GM08714 (cell line): ENCODE results near the gene MSI2.

Experiments used
- H3K4me3 ChIP-seq: fragments of 200-500 bp; sonication (Bioruptor generic); 2 replicates; pipeline ENCODE4 v1.5.1; 2014; ENCODE audit warnings: mild to moderate bottlenecking, low read length, inconsistent platforms
- ZNF274 ChIP-seq: IDR thresholded peaks from 2 replicates; pipeline ENCODE4 v1.6.1; 2012; ENCODE audit warnings: mild to moderate bottlenecking, low read depth, low read length

The MSI2 gene

DNA sequence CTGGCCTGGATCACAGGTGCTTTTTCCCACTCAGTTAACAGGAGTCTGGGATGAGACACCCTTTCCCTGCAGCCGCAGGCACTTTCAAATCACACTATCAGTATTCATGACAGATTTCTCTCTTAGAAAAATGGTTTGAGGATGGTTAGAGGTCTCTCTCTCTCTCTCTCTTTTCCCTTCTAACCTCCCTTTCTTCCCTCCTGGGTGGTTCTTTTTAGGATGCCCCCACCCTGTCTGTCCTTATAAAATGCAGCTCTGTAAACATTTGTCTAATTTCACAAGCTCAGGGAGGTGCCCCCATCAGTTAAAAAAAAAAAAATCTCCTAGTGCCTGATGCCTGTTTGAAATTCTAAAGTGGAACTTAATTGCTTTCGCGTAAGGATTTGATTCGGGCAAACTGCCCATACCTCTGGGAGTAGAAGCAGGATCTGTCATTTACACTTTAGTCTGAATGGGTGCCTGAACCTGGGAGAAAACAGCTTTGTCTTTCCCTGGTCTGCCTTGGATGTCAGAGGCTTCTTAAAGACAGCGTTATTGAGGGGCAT is 329.9 kb downstream of the MSI2 start:
- no peak for TF ChIP-seq ZNF274
- no peak overlapping the region for H3K4me3 ChIP-seq

DNA sequence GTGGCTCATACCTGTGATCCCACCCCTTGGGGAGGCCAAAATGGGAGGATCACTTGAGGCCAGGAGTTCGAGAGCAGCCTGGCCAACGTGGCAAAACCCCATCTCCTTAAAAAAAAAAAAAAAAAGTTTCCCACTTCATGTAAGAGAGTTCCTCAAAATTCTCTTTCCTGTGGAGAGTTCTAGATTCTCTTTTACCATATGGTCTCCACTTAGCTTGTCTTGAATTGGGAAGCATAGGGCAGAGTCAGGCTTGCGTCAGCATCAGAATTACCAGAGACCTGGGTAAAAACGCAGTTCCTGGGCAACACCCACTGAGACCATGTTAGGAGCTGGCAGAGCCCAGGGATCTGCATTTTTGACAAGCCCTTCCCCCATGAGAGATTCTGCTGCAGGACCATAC is 330.4 kb downstream of the MSI2 start:
- H3K4me3 ChIP-seq, result no peak overlapping the region
- TF ChIP-seq ZNF274, result no peak

DNA sequence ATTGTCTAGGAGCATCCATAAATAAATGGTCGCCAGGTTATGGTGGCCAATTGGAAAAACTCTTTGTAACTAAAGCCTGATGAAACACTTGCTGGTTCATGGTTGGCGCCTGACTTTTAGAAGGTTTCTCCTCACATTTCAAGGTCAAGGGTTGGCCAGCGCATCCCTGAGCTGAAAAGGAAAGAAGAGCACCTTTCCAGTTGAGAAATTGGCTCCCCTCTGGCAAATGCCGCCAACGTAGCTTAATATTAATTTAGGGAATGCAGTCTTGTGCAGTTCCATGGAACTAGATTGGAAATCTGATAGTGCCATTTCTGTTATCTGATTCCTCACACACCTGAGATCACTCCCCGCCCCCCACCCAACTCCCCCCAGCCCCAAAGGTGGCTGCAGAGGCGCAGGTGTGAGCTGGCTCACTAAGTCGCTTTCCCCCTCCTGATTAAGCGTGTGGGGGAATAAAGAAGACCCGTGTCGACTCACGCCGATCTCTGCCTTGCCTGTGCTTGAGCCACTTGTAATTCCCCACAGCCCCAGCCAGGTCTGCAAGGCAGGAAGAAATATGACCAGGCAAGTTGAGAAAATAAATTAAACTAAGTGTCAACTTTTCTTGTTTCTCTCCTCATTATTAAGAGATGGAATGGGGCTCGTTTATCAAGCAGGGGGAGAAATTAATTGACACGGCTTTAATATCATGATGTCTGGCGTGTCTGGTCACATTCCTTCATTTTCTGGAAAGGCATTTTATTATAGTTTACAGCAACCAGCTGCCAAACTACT is 331.1 kb downstream of the MSI2 start:
- H3K4me3 ChIP-seq, result no peak overlapping the region
- TF ChIP-seq ZNF274, result no peak

DNA sequence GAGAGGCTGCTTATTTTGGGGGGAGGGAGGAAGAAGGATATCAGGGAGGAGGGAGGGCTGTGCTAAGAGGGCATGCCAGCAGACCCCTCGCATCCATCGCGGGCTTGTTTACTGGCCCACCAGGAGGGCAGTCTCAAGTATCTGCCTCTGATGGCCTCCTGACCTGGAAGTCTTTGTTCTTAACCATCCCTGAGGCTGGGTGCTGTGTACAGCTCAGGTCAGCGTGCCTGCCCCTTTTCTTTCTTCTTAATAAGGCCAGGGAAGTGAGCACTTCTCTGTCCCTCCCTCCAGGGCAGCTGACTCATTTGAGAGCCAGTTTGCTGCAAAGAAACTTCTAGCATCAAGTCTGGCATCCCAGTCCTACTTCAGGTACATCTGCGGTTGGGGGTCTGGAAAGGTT is 331.8 kb downstream of the MSI2 start:
- no peak for TF ChIP-seq ZNF274
- no peak overlapping the region for H3K4me3 ChIP-seq

DNA sequence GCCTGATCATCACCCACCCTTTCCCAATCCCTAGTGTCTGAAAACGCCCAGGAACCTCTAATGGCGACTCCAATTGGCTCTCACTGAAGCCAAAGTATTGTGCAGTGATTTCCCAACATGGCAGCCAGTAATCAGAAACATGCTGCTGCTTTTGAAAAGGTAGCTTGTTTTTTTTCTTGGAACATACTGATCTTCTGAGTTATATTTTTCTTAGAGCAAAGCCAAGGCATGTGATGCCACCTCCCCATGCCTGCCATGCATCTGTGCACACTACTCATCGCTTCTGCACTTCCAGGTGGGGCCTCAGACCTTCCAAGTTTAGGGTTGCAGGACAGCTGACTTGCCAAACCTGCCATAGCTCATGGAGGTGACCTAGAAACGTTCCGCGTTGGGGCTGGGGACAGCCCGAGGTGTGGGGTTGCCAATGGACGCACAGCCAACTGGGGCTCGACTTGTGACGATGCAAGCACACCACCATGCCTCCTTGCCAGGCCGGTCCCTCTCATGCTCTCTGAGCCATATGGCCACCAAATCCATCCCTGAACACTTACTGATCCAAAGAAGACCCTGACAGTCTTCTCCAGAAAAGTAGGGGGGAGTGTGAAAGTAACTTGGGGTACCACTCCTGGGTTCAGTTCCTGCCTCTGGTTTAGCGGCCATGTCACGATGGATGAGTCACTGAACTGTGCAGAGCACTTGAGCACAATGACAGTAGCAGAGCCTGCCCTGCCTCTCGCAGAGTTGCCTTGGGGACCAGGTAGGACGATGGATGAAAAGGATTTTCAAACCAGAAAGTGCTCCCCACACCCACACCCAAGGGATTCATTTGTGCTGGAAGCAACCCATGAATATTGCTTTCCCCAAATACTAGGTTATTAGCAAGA is 333.1 kb downstream of the MSI2 start:
- no peak for TF ChIP-seq ZNF274
- no peak overlapping the region for H3K4me3 ChIP-seq

DNA sequence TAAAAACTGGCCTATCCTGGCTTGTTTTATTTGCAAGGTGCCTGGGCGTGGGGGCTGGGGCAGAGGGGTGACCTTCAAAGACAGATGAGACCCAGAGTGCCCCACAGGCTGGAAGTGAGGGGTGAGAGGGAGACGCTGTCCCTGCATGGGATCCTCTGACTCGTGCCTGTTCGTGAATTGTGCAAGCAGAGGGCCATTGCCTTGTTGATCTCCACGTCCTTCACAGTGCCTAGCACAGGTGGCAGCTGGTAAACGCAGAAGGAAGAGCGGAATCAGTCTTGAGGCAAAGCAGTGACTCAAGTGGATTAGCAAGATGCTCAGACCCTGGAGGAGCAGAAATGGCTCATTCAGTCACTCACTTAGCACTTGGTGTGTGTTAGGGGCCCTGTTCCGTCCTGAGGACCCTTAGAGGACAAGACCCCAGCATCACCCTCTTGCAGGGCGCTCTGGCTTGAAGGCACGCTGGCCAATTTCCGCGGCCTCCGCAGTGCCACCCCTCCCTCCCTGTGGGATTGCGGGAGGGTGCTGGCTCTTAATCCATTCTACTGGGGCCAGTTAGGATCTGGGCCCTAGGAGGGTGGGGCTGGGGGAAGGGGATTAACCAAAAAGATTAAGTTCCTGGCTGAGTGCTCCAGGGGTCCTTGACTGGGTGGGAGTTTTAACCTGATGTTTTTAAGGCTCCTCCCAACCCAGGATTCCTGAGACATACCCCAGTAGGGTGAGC is 337.6 kb downstream of the MSI2 start:
- TF ChIP-seq ZNF274, result no peak
- no peak overlapping the region for H3K4me3 ChIP-seq

DNA sequence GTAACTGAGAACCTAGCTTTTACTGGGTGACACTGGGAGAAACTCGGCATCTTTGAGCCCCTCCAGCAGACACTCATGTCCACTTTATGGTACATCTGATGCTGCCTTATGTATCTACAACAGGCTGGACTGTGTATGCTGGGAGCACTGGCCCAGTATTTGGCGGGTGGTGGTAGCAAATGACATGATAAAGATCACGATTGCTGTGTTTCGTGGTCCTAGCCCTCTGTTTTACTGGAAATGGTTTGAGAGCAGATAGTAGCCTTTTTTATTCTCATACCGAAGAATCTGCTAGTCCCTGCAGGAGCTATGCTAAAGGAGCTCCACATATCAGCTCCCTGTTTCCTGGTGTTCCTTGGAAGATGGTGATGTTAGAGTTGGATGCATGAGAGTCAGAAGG is 338.4 kb downstream of the MSI2 start:
- H3K4me3 ChIP-seq, result no peak overlapping the region
- TF ChIP-seq ZNF274, result no peak

DNA sequence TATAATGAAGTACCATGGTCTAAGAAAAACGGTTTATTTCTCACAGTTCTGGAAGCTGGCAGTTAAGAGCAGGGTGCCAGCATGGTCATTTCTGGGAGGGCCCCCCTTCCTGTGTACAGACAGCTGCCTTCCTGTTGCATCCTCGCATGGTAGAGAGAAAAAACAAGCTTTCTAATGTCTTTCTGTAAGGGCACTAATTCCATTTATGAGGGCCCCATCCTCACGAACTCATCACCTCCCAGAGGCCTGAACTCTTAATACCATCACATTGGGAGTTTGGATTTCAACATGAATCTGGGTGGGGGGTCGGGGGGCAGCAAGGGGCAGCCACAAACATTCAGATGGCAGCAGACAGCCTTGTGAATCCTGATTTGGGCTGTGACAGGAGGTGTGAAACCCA is 339.1 kb downstream of the MSI2 start:
- no peak for TF ChIP-seq ZNF274
- no peak overlapping the region for H3K4me3 ChIP-seq

DNA sequence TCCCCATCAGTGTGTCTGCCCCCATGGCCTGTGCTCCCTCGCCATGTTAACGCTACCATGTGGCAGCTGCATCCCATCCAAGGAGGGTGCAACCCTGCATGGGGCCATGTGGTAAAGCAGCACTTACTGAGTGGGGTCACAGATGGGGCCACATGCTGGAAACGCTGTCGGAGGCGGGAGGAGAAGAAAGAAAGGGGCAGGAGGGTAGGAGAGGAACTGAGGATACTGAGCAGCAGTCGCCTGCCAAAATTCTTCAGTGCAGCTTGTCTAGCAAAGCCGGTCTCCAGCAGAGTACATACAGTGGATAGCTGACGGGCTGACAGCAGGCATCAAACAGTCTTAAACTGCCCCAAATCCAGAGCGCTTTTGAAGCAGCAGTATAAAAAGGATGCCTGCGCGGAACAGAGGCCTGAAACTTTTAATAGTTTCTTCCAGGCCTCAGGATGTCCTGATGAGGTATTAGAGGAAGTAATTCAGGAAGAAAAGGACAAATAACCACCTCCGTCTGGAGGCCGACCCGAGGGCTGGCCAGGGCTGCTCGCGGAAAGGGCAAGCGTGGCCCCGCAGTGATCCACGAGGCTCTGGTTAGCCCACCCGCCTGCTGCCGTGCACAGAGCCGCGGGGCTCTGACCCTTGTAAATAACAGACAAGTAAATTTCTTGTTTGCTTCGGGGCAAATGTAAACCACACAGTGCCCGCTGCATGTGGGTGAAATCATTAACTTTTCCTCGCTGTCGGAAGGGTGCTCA is 339.8 kb downstream of the MSI2 start:
- TF ChIP-seq ZNF274, result no peak
- no peak overlapping the region for H3K4me3 ChIP-seq

DNA sequence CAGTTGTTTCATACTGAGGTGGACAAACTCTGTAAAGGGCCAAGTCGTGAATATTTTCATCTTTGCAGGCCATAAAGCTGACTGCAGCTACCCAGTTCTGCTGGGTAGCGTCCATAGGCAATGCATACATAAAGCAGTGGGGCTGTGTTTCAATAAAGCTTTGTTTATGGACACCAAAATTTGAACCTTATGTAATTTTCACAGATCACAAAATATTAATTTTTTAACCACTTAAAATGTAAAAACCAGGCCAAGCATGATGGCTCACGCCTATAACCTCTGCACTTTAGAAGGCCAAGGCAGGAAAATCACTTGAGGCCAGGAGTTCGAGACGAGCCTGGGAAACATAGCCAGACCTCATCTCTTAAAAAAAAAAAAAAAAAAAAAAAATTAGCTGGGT is 340.8 kb downstream of the MSI2 start:
- TF ChIP-seq ZNF274, result no peak

DNA sequence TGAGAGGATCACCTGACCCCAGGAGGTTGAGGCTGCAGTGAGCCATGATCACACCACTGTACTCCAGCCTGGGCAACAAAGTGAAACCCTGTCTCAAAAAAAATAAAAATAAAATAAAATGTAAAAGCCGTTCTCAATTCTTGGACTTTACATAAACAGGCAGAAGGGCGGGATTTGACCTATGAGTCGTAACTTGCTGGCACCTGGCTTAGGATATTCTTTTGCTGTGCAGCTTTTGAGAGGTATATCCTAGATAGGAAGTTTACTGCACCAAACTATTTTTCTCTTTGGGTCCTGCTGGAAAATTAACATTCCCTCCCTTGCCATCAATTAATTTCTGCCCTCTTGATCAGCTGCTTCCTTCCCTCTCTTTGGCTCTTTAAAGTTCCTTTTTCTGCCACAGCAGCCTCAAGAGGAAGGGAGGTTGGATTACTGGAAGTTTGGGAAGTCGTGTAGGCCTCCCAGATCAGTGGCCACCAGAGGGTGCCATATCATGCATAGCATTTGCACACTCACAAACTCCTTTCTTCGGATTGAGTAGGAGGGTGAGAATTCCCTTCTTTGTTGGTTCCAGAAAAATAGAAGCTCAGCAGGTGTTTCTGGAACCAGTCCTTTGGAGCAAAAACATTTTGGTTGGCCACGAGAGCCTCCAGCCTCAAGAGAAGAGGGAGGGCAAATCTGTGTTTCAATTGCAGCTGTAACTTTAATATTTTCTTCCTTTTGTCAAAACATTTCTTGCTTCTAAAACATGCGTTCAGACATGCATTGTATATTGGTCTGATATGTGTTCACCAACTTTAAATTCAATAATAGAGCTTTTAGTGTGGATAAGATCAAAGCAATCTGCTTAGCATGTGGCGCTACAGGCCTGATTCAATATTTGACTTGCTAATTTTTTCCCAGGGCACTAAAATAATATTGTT is 341.5 kb downstream of the MSI2 start:
- no peak for TF ChIP-seq ZNF274
- H3K4me3 ChIP-seq, result no peak overlapping the region

More for the DNA sequence above, 340.8 kb downstream of the MSI2 start:
- H3K4me3 ChIP-seq, result no peak overlapping the region

DNA sequence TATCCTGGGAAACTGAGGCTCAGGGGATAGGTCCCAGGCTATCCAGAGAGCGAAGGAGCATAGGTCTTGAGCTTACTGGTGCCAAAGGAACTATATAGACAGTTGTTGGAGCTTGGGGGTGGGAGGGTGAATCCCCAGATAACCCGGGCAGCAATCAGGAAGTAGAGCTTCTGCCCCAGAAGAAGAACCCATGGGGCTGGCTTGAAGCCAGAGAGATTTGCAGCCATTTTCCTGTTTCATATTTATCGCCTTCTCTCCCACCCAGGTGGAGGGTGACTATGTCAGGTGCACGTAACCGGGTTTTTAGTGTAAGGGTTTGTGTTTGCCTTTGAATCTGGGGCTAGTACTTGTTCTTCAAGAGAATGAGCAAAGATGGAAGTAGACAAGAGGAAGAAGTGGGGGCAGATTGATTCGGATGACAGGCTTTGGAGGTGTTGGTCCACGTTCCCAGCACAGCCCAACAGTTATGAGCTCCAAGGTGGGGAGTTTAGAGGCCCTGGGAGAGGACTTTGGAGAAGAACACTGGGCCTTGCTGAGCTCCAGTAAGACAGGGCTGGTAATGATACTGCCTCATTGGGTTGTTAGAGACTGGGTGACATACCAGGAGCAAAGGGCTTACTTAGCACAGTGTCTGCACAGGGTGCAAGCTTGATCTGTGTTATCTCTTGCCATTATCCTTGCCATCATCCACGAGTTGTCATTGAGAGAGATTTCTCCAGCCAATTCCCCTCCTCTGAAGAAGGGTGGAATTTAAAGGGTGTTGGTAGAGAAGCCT is 343.1 kb downstream of the MSI2 start:
- no peak for TF ChIP-seq ZNF274
- H3K4me3 ChIP-seq, result no peak overlapping the region

DNA sequence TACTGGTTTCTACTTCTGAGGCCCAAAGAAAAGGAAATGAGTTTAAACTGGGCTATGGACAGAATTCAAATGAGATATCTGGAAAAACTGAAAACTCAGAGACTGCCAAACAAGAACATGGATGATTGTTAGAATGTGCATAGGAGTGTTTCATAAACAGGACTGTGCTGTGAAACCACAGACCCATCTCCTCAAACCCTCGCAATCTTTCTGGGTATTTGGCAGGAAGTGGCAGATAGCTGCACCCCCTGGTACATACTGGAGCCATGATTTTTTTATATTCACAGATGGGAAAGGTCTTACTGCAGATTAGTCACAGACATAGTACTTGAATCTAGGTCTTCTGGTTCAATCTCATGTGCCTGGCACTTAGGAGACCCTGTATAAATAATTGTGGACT is 343.8 kb downstream of the MSI2 start:
- TF ChIP-seq ZNF274, result no peak
- no peak overlapping the region for H3K4me3 ChIP-seq
